Activated CD8-positive, alpha-beta memory T cell treated with anti-CD3 and anti-CD28 coated beads for 48 hours (primary cell): Measurements from ENCODE around the gene DCLK1.
"Not testable (repeated sequence)": the region's sequence is repeated elsewhere in the genome, so short reads cannot be mapped to it uniquely, and the experiment has no call there.

Source experiments
- DNase-seq, 3 experiments: peaks; one replicate each; pipeline ENCODE4 v3.0.0-alpha.2; 2020; ENCODE audit warnings: low read depth in 2 of 3, low spot score in 2 of 3

Gene DCLK1

DNA sequence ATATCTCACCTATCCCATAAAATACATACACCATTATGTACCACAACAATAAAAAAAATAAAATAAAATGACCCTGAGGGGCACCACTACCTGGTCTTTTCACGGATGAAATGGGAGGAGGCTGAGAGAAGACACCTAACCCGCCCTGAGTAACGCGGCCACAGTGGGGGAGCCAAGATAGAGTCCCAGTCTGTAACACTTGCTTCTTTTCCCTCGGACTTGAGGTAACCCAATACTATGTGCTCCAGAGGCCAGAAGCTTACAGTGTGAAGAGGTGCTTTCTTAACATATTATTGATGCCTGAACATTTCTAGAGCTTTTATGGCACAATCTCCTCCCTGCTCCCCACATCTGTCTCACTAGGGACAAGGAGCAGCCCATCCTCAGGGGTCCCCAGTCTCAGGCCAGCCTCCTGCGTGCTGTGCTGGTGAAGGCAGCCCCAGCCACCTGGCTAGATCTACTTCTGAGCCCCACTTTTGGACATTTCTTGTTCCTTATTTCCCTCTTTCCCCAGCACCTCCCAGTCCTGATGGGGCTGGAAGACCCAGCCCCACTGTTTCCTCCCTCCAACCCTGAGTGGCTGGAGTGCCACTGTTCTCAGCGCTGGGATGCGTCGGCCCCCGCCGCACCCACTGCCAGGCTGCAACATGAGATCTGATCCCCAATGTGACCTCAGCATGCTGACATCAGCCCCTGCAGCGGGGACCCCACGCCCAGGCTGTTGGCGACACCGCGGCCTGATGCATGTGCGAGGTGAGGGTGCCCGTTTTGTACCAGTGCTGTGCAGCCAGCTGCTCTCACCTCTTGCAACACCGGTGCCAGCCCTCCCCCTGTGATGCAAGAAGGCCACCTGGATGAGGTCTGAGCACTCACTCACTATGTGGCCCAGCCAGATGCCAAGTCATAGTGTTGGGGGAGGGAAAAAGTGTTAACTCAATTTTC, 143.3 kb downstream of the DCLK1 start:
- no peak for DNase-seq

DNA sequence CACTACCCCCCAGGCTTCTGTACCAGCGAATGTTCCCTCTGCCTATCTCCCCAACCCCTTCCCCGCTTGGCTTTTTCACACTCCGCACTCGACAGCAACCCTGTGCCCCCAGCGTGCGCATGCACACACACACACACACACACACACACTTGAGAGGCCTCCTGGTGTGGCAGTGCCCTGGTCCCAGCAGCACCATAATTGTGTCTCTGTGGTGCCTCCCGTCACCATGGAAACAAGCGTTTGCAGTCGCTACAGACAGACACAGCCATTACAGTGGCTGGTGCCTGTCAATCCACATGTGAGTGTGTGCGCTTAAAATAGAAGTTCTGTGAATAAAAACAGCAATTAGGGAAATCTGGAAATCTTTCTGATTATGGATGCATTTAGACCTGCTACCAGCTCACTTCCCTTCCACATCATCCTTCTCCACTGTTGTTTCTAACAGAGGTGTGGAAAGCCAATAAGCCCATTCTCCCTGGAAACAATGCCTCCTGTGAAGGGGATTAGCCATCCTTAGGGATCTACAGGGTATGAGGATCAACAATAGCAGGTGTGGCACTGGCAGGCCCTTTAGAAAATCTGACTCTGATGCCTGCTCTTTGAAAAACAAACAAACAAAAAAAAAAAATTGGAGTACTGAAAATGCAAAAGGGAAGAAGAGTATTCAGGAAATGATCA, 146.3 kb downstream of the DCLK1 start:
- no peak for DNase-seq

DNA sequence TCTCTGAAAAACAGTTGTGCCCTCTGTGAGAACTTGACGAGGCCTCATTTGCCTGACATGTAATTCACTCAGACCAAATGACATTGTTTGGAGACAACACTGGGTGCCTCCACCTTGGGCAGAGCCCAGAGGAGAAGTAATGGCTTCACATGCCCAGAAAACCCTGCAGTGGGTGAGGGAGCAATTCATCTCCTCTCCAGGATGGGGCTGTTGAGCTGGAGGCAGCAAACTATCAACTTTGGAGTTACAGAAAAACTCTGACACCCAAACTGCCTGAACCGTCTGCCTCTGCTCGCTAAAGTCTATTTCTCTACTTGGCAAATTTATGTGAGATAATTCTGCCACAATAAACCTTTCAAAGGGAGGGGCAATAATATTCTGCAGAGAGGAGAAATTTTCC, 146.9 kb downstream of the DCLK1 start:
- no peak for DNase-seq

DNA sequence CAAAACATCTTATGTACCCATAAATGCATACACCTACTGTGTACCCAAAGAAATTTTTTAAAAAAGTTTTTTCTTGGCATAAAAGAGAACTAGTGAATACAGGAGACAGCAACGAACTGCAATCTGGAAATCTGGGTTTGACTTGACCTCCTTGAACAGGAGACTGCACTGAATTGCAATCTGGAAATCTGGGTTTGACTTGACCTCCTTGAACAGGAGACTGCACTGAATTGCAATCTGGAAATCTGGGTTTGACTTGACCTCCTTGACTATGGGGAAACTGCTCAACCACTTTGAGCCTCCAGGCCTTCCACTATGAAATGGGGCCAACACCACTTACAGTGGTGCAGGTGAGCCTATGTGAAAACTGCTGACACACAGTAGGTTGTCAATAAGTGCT, 147.5 kb downstream of the DCLK1 start:
- DNase-seq = not testable (repeated sequence)

DNA sequence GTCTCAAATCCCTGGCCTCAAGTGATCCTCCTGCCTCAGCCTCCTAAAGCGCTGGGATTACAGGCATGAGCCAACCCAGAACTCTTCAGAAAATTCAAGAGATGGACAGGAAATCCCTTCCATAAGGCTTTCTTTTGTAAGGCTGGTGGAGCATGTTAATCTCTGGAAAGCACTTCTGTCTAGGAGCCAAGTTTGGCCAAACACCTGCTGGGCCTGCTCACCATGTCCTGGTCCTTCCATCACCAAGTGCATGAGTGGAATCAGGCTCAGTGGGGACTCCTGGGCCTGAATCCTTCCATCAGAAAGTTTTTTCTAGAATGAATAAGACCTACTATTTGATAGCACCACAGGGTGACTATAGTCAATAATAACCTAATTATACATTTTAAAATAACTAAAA, 148.0 kb downstream of the DCLK1 start:
- no peak for DNase-seq

DNA sequence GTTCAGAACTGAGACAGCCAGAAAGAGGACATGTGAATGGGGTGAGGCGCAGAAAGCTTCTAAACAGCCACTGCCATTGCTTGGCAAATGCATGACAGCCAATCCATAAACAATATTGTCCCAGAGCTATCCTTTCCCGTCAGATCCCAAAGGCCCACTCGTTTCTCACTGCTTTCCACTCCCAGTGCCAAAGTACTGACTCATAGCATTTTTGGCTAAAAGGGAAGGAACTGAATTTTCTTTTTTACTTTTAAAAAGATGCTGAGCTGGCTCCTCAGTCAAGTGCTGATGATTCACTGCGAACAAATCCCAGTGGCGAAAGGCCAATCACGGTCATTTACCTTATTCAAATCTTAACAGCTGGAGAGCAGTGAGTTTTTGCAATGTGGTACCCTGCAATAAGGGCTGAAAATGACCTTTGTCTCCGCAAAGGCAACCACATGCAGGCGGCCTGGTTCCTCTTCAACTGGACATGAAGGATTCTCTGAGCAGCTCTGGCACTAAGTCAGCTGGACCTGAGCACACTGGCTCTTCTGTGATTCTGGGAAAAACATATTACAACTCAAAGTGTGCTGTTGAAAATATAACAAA, 151.7 kb downstream of the DCLK1 start:
- DNase-seq = no peak

DNA sequence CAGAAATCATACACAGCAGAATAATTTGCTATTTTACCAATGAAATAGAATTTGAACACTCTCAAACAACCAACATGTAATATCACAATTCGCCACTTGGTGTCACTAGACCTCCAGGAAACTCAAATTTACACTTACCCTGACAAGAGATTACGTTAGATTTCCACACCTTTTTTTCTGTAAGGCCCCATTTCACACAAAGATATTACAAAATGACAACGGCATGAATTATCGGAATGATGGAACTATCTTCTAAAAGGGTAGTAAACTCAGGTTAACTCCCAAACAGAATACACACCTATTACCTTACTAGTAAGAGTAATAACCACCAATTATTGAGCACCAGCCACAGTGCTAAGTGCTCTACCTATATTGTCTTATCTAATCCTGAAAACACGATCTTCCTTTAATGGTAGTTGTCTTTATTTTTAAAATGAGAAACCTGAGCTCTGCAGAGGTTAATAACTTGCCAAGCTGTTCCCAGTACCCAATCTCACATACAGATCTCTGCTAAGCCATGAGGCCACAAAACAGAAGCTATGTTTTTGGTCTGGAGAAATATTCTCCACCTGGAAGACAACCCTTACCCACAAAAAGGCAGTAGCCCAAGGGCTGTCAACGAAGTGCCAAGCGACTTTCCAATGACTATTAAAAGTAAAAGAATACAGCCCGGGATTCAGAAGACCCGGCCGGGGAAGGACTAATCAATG, 152.4 kb downstream of the DCLK1 start:
- peak in 1 of 3 experiments; percentile 8 for DNase-seq

DNA sequence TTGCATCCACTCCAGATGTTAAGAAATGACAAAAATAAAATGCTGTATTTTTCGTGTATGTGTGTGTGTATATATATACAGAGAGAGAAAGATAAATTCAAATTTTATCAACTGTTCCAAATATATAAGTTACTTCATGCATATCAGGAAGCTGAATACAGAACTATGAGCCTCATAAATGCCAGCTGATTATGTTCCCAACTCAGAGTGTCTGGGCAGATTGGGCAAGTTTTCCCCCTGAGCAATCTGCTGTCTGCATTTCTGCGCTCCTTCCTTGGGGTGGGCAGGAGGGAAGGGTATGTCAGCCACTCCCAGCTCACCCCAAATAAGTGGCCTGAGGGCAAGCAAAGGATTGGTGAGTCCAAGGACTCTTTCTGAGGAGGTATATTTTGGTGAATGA, 154.1 kb downstream of the DCLK1 start:
- DNase-seq = no peak

DNA sequence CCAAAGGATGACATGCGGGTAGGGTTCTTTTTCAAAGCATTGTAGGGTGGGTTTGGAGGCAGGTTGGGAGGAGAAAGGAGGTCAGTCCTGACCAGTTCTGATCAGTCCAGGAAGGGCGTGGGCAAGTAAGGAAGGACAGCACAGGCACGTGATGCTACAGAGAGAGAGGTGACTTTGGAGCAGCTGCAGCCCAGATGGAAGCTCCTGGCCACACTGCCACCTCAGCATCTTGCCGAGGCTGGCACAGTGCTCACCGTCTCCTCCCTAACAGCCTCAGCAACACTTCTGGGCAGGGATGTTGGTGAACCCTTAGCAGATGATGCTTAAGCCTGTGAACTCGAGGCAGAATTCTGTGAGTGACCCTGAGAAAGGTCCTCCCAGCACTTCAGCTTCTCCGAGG, 155.1 kb downstream of the DCLK1 start:
- DNase-seq = no peak

DNA sequence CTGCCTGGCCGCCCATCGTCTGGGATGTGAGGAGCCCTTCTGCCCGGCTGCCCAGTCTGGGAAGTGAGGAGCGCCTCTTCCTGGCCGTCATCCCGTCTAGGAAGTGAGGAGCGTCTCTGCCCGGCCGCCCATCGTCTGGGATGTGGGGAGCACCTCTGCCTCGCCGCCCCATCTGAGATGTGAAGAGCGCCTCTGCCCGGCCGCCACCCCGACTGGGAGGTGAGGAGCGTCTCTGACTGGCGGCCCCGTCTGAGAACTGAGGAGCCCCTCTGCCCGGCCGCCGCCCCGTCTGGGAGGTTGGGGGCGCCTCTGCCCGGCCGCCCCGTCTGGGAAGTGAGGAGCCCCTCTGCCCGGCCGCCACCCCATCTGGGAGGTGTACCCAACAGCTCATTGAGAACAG, 164.2 kb downstream of the DCLK1 start:
- DNase-seq = not testable (repeated sequence)

DNA sequence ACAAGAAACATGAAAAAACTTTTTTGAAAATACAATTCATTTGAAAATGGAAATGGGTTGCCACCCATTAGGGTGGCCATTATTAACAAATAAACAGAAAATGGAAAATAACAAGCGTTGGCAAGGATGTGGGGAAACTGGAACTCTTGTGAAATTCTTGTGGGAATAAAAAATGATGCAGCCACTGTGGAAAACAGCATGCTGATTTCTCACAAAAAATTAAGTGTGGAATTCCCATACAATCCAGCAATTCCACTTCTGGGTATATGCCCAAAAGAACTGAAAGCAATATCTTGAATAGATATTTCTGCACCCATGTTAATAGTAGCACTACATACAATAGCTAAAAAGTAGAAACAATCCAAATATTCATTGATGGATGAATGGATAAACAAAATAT, 165.2 kb downstream of the DCLK1 start:
- no peak for DNase-seq

DNA sequence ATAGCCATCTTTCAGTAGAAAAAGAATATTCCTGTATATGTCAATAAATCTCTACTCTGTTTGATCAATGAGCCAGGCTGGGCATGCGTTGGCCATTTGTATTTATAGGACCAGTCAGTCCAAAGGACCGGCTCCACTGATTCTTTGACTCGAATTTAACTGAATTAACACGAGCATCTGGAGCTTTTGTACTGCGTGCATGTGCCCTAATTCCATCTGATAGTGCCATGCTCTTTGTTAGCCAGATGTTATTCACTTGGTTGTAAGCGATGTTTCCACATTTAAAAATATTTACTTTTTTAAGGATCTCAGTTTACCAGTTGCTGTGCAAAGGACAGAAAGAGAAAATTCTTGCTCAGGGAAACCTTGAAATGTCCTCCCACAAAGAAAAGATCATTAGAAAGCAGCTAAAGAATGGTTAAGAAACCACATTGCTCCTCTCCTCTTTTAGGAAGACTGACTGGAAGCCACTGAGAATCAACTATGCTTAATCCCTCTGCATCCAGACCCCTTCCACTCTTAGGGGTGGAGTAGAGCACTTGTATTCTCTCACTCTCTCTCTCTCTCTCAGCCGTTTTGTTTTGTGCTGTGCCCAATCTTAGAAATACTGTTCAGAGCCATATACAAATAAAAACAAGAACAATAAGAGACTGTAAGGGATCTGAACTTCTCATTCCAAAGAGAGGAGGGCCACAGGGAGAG, 165.8 kb downstream of the DCLK1 start:
- no peak for DNase-seq

DNA sequence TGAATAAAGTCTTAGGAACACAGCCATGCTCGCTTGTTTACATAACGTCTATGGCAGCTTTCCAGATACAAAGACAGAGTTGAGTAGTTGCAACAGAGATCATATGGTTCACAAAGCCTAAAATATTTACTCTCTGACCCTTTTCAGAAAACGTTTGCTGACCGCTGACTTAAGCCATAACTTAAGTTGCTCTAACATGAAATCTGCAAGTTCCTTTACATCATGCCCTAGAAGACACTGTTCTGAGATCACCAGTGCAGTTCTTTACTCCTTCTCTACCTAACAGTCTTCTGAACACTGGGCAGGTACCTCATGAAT, 166.4 kb downstream of the DCLK1 start:
- no peak for DNase-seq

DNA sequence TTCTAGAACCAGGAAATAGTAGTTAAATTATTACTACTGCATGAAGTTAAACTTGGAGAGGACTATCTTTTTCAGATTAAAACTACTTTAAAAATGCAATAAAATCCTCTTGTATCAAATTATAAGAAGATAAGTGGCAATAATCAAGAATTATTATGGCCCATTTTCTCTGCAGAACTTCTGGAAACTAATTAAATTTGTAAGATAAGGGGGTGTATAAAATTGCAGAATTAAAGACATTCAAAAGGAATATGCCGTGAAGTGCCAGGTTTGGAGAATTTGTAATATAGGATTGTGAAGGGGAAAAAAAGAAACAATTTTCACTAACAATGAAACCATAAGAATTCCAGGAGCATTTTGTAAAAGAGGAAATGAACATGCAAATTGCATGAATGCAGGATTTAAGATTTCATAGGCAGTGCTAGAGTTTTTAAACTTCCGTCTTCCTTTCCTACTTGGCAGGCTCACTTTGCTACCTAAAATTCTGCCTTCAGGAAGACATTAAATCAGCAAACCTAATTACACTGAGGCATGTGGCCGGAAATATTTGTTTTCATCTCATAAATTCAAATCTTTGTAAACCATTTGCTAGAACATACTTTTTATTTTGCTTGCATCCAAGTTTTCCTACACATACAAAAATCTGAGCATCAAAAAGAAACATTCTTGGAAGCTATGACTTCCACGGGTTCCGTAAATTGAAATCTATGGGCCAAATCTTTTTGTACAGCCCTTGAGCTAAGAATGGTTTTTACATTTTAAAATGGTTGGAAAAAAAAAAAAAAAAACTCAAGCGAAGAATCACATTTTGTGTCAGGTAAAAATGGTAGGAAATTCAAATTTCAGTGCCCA, 166.9 kb downstream of the DCLK1 start:
- no peak for DNase-seq

DNA sequence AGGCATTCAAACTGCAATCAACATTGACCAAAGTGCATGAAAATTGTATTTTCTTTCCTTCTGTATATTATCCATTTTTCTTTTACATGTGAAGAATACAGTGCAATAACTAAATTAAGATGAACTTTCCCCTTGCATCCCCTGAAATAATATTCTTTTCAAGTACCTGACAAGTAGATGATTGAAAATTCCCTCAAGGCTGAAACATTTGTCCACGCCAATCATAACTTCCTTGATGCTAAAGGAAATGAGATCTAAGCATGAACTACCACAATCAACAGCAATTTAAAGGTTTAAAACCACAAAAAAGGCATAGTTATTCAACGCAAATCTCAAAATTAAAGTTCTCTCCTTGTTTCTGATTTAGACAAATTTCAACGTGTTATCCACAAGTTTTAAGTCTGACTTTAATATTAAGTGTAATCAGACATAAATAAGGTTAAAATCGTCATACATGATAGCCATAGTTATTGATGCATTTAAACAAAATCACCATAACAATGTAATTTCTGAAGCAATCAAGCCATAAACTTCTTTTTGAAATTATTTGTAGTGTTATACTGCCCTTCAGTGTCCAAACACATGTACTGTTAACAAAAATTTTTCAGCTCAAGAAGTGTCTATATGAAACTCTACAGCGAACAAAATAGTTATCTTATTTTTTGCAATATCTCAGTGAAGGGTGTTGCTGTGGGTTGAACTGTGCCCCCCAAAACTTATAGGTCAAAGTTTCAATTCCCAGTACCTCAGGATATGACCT, 169.5 kb downstream of the DCLK1 start:
- DNase-seq = no peak

DNA sequence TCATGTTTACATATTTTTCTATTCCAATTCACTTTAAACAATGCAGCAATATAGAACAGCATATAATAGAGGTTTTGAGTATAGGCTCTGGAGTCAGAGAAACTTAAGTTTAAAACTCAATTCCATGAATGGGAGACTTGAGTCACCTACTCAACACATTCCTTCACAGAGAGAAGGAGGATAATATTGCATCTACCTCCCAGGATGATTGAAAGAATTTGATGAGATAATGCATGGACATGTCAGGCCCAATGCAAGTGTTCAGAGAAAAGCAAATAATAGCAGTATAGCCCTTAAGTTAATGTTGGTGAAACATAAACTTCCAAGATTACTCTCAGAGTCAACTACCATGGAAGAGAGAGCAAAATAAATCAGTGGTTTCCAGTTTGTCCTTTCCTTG, 170.2 kb downstream of the DCLK1 start:
- no peak for DNase-seq

DNA sequence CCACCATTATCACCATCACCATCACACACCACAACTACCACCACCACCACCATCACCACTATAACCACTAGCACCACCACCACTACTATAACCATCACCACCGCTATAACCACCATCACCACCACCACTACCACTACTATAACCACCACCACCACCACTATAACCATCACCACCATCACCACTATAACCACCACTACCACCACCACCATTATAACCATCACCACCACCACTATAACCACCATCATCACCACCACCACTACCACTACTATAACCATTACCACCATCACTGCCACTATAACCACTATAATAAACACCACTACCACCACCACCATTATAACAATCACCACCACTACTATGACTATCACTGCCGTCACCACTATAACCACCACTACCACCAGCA, 173.2 kb downstream of the DCLK1 start:
- DNase-seq = no peak

DNA sequence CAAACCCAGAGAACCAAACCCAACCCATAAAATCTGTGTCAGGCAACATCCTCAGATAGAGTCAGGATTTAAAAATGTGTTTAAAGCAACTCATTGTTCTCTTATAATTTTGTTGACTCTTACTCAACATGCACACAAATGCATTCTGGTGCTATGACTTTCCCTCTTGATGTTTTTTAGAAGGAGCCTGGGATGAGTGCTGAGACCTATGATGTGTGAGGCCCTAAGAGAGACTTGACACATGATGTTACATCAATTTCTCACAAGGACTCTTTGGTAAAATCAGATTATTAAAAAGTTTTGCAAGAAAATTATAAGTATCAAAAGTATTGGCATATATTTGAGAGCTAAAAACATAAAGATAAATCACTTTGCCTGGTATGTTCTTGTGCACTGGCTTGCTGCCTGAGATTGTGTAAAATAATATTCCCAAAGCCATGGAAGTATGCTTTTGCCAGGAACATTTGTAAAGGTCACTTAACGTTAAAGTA, 173.9 kb downstream of the DCLK1 start:
- DNase-seq = no peak

DNA sequence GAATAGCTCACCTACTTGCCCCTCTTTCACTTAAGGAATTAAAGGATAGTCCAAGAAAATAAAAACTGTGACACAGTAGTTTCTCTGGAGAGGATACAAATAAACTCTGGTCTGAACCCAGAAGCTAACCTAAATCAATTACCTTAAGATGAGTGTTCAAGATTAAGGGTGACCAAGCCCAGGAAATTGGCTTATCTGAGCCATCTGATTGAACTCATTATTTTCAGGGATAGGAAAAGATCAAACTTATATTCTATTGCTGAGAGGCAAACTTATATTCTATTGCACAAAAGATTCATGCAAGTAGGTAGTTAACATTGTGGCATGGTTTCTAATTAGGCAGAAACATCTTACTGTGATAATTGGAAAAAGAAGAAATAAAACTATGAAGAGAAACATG, 175.1 kb downstream of the DCLK1 start:
- DNase-seq = no peak
